WTC11 (cell line): ENCODE results near the gene TRIM2. TPM values are rescaled to one million over a fixed set of nuclear protein-coding genes. Genes with fewer than 3 reads are reported as not detected.

Source experiments
- ATAC-seq: fragments of 200-7000 bp; cut with Tn5 transposase; 2 replicates; pipeline ENCODE4 v1.10.0; 2021; ENCODE audit warnings: mild to moderate bottlenecking, moderate library complexity
- CTCF ChIA-PET: fragments of 300-600 bp; sonication (Branson Sonifier 250); formaldehyde crosslinking; loops from one replicate; lab custom pipeline; 2021; ENCODE audit warnings: antibody characterized with exemption; lab: Charles Lee
- POLR2A ChIA-PET: fragments of 350-600 bp; sonication (Branson Sonifier 250); formaldehyde crosslinking; loops from one replicate; lab custom pipeline; 2021; ENCODE audit warnings: antibody characterized with exemption; lab: Charles Lee
- DNase-seq: peaks from one replicate; pipeline ENCODE4 v3.0.0; 2021; ENCODE audit warnings: low spot score
- H3K27ac Mint-ChIP-seq: 2 replicates; pipeline ENCODE4 v1.8.0; 2021; ENCODE audit warnings: mixed read lengths
- H3K27me3 Mint-ChIP-seq: 2 replicates; pipeline ENCODE4 v1.8.0; 2021; ENCODE audit warnings: low read depth, mild to moderate bottlenecking, moderate library complexity, mixed read lengths
- H3K36me3 Mint-ChIP-seq: 2 replicates; pipeline ENCODE4 v1.8.0; 2021; ENCODE audit warnings: mixed read lengths
- H3K4me1 Mint-ChIP-seq: 2 replicates; pipeline ENCODE4 v1.8.0; 2022; ENCODE audit warnings: mixed read lengths
- H3K4me3 Mint-ChIP-seq: 2 replicates; pipeline ENCODE4 v1.8.0; 2021; ENCODE audit warnings: mild to moderate bottlenecking, moderate library complexity, mixed read lengths
- H3K9me3 Mint-ChIP-seq: 2 replicates; pipeline ENCODE4 v1.8.0; 2021; ENCODE audit warnings: mixed read lengths
- ARID4B ChIP-seq: sonication (generic); formaldehyde crosslinking; IDR thresholded peaks from 2 replicates; pipeline ENCODE4 v1.8.0; 2023; ENCODE audit warnings: missing genetic modification reagents, mild to moderate bottlenecking, borderline replicate concordance
- ATF6 ChIP-seq: sonication (generic); formaldehyde crosslinking; IDR thresholded peaks from 2 replicates; pipeline ENCODE4 v1.8.1; 2023; ENCODE audit warnings: mild to moderate bottlenecking, missing genetic modification reagents
- E2F5 ChIP-seq: sonication (generic); formaldehyde crosslinking; IDR thresholded peaks from 2 replicates; pipeline ENCODE4 v1.8.1; 2022; ENCODE audit warnings: mild to moderate bottlenecking, moderate library complexity, missing genetic modification reagents
- ETV6 ChIP-seq: sonication (generic); formaldehyde crosslinking; IDR thresholded peaks from 2 replicates; pipeline ENCODE4 v1.8.1; 2022; ENCODE audit warnings: mild to moderate bottlenecking, missing genetic modification reagents
- JAZF1 ChIP-seq: fragments of 250-450 bp; sonication (Bioruptor Pico); IDR thresholded peaks from 2 replicates; pipeline ENCODE4 v1.9.0; 2021; ENCODE audit warnings: moderate library complexity, mild to moderate bottlenecking, inconsistent platforms
- MYBL2 ChIP-seq: sonication (generic); formaldehyde crosslinking; IDR thresholded peaks from 2 replicates; pipeline ENCODE4 v1.8.1; 2023; ENCODE audit warnings: mild to moderate bottlenecking, moderate library complexity, missing genetic modification reagents
- PRDM15 ChIP-seq: sonication (generic); formaldehyde crosslinking; IDR thresholded peaks from 2 replicates; pipeline ENCODE4 v1.8.0; 2022; ENCODE audit warnings: missing genetic modification reagents
- RORB ChIP-seq: fragments of 250-450 bp; sonication (Bioruptor Pico); IDR thresholded peaks from 2 replicates; pipeline ENCODE4 v1.9.0; 2021; ENCODE audit warnings: mild to moderate bottlenecking
- TEAD1 ChIP-seq: sonication (generic); formaldehyde crosslinking; IDR thresholded peaks from 2 replicates; pipeline ENCODE4 v1.8.0; 2022; ENCODE audit warnings: mild to moderate bottlenecking, missing genetic modification reagents
- ZNF232 ChIP-seq: sonication (generic); formaldehyde crosslinking; IDR thresholded peaks from 2 replicates; pipeline ENCODE4 v1.8.0; 2022; ENCODE audit warnings: mild to moderate bottlenecking, missing genetic modification reagents
- ZNF512 ChIP-seq: sonication (generic); formaldehyde crosslinking; IDR thresholded peaks from 2 replicates; pipeline ENCODE4 v1.8.1; 2022; ENCODE audit warnings: missing genetic modification reagents, borderline replicate concordance
- ZNF532 ChIP-seq: fragments of 250-450 bp; sonication (Bioruptor Pico); IDR thresholded peaks from 2 replicates; pipeline ENCODE4 v1.9.0; 2021; ENCODE audit warnings: mild to moderate bottlenecking, borderline replicate concordance
- total RNA-seq: library from RNA; stranded (reverse); gene quantifications from 3 replicates; pipeline ENCODE4 v1.2.3, GENCODE V29; 2021

Gene TRIM2
- total RNA-seq, 1 experiment from 2014 or later, result 54.5 TPM

GRCh38 chr4:153249199-153250041 is 45.2 kb downstream of the TRIM2 start (continued):
- TF ChIP-seq PRDM15 (CRISPR knock-in tag) (no peak), ZNF232 (no peak), ZNF512 (no peak), MYBL2 (CRISPR knock-in tag) (0 out of 2 replicates have a peak, but pooled peaks have one; percentile 59), TEAD1 (CRISPR knock-in tag) (no peak; the same call in 1 of the 2 replicates), ZNF532 (CRISPR knock-in tag) (no peak), E2F5 (CRISPR knock-in tag) (no peak; the same call in 1 of the 2 replicates), ATF6 (CRISPR knock-in tag) (no peak)

GRCh38 chr4:153252122-153252521 is 47.9 kb downstream of the TRIM2 start:
- ChIA-PET POLR2A (no interaction called here), CTCF (interaction anchor here (1.4 kb wide), 1 partner anchor 20 kb away, joined by 3 read pairs; no protein-coding TSS in a partner anchor)
- peaks cover 60% of the 10 kb centered on the region for H3K4me1 Mint-ChIP-seq
- TF ChIP-seq RORB (CRISPR knock-in tag) (no peak), ZNF532 (CRISPR knock-in tag) (no peak), ARID4B (no peak), ETV6 (CRISPR knock-in tag) (no peak), JAZF1 (CRISPR knock-in tag) (no peak)

More at GRCh38 chr4:153252122-153252521, 47.9 kb downstream of the TRIM2 start:
- H3K27ac Mint-ChIP-seq, result no peak overlapping the region
- no peaks in the 10 kb centered on the region for H3K36me3 Mint-ChIP-seq
- DNase-seq, result no peak
- no peak for ATAC-seq
- H3K4me3 Mint-ChIP-seq, result no peak overlapping the region
- H3K9me3 Mint-ChIP-seq, result no peaks in the 10 kb centered on the region
- H3K27me3 Mint-ChIP-seq, result no peaks in the 10 kb centered on the region
